GM19035 (cell line): ENCODE data around the gene KLRC1.
"Not testable (repeated sequence)": the region's sequence is repeated elsewhere in the genome, so short reads cannot be mapped to it uniquely, and the experiment has no call there.

Experiments
- ATAC-seq: cut with Tn5 transposase; IDR thresholded peaks from one replicate; pipeline ENCODE4 v1.9.1; 2021; ENCODE audit not compliant: unreplicated experiment

Gene KLRC1

DNA sequence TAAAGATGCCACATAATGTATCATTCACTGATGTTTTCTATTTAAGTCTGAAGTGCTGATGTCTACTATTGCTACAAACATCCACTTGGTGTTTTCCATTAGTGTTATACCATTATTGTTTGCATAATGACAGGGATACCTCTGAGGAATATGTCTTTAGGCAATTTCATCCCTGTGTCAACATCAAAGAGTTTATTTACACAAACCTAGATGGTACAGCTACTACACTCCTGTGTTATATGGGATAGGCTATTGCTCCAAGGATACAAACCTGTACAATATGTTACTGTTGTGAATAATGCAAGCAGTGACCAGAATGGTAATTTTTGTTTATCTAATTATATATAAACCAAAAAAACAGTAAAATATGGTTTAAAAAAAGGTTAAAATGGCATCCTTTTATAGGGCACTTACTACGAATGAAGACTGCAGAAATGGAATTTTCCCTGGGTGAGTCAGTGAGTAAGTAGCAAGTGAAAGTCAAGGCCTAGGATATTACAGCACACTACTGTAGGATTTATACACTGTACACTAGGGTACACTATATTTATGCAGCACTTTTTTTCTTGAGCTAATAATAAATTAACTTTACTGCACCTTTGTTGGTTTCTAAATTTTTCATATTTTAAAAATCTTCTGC lies 28.8 kb downstream of the KLRC1 start:
- ATAC-seq: not testable (repeated sequence)

DNA sequence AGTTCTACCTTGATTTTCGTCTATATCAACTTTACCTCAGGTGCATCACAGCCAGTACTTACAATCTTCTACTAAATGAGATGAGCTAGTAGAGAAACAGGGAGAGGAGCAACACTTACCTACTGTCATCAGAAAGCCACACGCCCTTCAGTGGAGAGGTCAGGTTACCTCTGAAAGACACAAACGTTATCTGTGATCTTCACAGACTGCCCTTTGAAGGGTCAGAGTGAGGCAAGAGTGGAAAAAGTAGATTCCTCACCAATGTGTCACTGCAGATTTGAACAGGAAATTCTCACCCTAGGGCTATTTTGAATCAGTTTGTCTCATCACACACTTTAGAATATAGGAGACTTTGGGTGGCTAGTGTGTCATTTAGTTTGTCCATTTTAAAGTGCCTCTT lies 31.0 kb downstream of the KLRC1 start:
- ATAC-seq: not testable (repeated sequence)

DNA sequence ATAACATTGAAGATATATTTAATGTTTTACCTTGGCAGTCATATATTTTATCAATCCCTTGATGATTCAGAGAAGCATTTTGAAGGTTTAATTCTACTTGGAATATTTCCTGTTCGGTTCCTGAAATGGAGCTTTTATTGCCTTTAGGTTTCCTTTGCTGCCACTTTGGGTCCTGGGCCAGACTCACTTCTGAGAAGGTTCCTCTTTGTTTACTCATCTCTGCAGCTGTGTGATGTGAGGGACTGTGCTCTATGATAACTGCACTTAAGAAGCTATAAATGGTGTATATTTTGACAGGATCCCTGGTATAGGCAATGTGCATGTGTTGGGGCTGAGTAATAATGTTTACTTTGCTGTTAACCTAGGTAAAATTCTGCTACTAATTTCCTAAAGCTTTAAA lies 32.8 kb downstream of the KLRC1 start, which contains the start of gene KLRC3:
KLRC3 (minus strand) TSS at position 262 of the 400 bp plus-strand sequence; CDS start at position 217, 45 bp downstream.
- ATAC-seq: not testable (repeated sequence)

DNA sequence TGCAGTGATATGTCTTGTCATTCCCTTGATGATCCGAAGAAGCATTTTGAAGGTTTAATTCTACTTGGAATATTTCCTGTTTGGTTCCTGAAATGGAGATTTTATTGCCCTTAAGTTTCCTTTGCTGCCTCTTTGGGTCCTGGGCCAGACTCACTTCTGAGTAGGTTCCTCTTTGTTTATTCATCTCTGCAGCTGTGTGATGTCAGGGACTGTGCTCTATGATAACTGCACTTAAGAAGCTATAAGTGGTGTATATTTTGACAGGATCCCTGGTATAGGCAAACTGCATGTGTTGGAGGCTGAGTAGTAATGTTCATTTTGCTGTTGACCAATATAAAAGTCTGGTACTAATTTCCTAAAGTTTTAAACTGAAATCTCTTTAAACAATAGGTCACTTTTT lies 43.8 kb downstream of the KLRC1 start, which contains the start of gene KLRC4:
KLRC4 (minus strand) TSS at position 366 of the 400 bp plus-strand sequence; CDS start at position 184, 182 bp downstream.
- no peak for ATAC-seq

DNA sequence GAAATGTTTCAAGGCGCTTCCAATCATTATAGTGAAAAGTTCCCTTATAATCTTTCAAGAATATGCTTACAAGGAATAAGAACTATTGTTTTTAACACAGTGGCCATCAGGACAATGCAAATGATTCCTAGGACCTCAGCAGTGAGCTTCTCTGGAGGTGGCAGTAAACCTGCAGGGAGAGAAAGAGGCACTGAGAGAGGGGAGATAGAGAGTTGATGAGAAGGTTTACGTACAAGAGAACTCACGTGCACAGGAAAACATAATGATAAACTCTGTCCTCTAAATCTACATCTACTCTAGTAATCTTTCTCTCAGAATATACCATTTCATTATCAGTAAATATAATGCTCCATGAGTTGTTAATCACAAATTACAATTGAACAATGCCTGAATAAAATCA lies 44.3 kb downstream of the KLRC1 start:
- no peak for ATAC-seq

DNA sequence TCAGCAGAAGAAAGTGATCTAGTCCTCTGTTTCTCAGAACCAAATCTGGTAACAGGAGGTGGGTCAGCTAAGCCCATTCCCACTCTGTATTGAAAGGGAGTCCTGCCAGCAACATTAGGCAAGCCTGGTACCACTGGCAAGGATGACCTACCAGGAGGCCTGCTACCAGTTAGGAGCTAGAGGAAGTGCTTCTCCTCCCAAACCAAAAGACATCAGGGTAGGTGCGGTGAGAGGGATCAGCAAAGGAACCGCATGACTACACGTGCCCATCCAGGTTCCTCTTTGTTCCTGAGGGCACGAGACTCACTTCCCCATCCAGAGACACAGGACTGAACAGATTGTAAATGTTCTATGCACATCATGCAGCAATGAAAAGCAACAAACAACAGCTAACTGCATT lies 46.5 kb downstream of the KLRC1 start:
- ATAC-seq: no peak

DNA sequence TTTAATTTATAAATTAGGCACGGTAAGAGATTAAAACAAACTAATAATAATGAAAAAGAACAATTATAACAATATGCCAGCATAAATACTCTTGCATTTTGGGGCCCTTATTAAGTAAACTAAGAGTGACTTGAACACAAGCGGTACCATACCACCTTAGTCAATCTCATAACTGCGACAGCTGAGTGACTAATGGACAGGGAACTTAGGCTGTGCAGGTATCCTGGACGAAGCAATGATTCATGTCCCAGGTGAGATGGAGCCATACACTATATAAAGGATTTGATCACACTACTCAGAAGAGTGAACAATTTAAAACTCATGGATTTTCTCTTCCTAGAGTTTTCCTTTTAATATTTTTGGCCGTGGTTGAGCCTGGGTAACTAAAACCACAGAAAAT lies 47.9 kb downstream of the KLRC1 start:
- no peak for ATAC-seq

DNA sequence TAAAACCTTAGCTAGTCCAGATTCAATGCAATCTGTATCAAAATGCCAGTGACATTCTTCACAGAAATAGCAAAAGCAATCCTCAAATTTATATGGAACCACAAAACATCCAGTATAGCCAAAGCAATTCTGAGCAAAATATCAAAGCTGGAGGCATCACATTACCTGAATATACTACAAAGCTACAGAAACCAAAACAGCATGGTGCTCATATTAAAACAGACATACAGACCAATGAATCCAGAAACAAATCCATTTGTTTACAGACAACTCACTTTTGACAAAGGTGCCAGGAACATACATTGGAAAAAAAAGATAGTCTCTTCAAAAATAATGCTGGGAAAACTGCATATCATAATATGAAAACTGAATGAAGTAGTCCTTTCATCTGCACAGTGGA lies 48.4 kb downstream of the KLRC1 start:
- ATAC-seq: no peak

DNA sequence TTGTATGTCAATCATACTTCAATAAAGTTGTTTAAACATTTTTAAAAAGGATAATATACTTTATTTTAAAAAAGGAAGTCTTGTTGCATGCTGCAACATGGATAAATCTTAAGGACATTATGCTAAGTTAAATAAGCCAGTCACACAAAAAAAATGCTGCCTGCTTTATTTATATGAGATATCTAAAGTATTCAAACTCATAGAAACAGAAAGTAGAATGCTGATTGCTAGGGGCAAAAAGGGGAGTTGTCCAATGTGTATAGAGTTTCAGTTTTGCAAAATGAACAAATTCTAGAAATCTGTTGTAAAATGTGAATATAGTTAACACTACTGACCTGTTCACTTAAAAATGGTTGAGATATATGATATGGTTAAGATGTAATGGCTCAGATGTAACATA lies 52.3 kb downstream of the KLRC1 start:
- ATAC-seq: no peak

DNA sequence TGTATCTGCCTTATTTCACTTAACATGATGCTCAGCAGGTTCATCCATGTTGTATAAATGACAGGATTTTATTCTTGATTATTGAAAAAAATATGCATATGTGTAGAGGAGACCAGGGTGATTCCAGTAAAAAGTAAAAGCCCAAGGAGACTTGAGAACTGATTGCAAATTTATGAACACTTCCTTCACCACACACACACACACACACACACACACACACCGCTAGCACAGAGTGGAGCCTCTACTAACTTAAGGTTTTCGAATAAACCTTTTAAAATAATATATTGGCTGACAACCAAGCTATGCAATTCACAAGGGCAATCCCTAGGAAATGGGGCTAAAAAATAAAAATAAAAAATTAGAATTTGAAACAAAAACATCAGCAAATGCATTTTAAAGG lies 55.0 kb downstream of the KLRC1 start:
- no peak for ATAC-seq

DNA sequence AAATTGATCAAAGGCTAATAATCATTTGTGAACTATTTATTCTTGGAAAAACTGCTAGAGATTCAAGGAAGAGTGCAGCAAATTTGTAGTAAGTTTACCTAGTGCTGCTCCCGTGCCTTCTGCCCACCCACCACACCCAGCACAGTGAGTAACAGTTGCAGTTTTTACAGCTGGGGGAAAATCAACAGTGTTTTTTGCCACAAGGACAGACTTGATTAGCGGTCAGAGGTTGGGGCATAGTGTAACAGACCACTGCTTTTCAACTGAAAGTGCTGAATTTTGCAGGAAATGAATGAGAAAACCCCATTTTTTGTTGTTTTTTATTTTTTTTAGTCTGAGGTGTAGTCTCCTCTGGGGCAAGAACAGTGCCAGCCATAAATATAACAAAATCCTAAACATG lies 55.9 kb downstream of the KLRC1 start:
- no peak for ATAC-seq

DNA sequence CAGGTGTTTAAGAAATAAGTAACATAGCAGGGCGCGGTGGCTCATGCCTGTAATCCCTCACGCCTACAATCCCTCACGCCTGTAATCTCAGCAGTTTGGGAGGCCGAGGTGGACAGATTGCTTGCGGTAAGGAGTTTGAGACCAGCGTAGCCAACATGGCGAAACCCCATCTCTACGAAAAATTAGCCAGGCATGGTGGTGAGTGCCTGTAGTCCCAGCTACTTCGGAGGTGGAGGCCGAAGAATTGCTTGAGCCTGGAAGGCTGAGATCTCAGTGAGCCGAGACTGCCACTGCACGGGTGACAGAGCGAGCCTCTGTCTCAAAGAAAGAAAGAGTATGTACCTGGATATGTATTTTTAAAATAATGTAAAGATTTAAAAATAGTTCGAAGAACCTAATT lies 57.0 kb downstream of the KLRC1 start:
- not testable (repeated sequence) for ATAC-seq
